BLaER1 treated with 17β-estradiol and CSF1 and Interleukin-3, amounts not matched to agents 10 nM and 100 nM (cell line): ENCODE data around the gene ANKRD11.

Experiments
- H3K27ac ChIP-seq, 11 experiments: shearing (Covaris generic); formaldehyde crosslinking; 2 replicates each; pipeline ENCODE4 v1.8.1; 2022
- H3K27me3 ChIP-seq, 11 experiments: shearing (Covaris generic); formaldehyde crosslinking; 2 replicates each; pipeline ENCODE4 v1.8.1; 2022
- H3K36me3 ChIP-seq, 11 experiments: shearing (Covaris generic); formaldehyde crosslinking; 2 replicates each; pipeline ENCODE4 v1.8.1; 2022
- H3K4me1 ChIP-seq, 10 experiments: shearing (Covaris generic); formaldehyde crosslinking; 2 replicates each; pipeline ENCODE4 v1.8.1; 2022
- H3K4me2 ChIP-seq, 11 experiments: shearing (Covaris generic); formaldehyde crosslinking; 2 replicates each; pipeline ENCODE4 v1.8.1; 2022
- H3K4me3 ChIP-seq, 10 experiments: shearing (Covaris generic); formaldehyde crosslinking; 2 replicates each; pipeline ENCODE4 v1.8.1; 2022
- H3K9ac ChIP-seq, 11 experiments: shearing (Covaris generic); formaldehyde crosslinking; 2 replicates each; pipeline ENCODE4 v1.8.1; 2022
- H3K9me3 ChIP-seq, 11 experiments: shearing (Covaris generic); formaldehyde crosslinking; replicated peaks in 1 of 11; 2 replicates each; pipeline ENCODE4 v1.8.1; 2022
- H4K20me1 ChIP-seq, 11 experiments: shearing (Covaris generic); formaldehyde crosslinking; 2 replicates each; pipeline ENCODE4 v1.8.1; 2022
- Cebpa-rat ChIP-seq, 11 experiments: shearing (Covaris generic); IDR thresholded peaks; 2 replicates each; pipeline ENCODE4 v1.8.1; 2022

Gene ANKRD11

DNA sequence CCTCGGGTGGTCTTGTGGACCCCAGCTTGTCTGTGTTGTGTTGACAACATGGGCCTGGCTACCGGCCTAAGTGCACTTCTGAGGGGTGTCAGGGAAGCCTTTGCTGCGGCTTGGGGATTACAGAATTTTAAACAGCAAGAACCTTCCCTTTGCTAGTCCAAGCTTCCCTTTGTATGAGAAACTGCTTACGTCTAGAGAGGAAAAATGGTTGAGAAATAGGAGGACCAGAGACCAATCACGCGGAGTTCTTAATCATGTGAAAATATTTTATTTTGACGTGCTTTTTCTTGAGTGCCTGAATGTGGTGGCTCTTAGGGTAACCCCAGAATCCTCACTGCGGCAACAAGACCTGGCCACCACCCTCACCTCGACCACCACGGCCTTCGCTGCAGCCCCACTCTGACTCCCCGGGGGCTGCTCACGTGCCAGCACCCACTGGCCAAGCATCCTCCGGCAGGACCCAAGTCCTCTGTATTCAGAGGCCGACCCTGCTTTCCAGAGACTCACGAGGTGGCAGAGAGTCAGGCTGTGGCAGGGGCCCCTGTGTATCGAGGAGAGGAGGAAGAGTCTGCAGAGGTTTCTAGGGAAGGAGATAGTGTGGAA lies 191.6 kb downstream of the ANKRD11 start:
- Histone ChIP-seq H3K4me3 (peak overlapping the region in 7 of 10 experiments; percentile 25 to 61 (median 43); a peak in 11 of 20 replicates), H3K27ac (peak overlapping the region in 10 of 11 experiments; percentile 0 to 72 (median 68); a peak in 19 of 22 replicates), H4K20me1 (peaks cover 99 to 100% (median 100%) of the 10 kb centered on the region in 11 experiments), H3K27me3 (no peaks in the 10 kb centered on the region), H3K36me3 (peaks cover 48 to 86% (median 78%) of the 10 kb centered on the region in 11 experiments), H3K9ac (peak overlapping the region; percentile 55 to 74 (median 65)), H3K9me3 (no peaks in the 10 kb centered on the region), H3K4me2 (peak overlapping the region; percentile 66 to 100 (median 94)), H3K4me1 (peaks cover 82 to 100% (median 100%) of the 10 kb centered on the region in 10 experiments)
- TF ChIP-seq Cebpa-rat (IDR thresholded peaks at IDR 0.05) = no peak

DNA sequence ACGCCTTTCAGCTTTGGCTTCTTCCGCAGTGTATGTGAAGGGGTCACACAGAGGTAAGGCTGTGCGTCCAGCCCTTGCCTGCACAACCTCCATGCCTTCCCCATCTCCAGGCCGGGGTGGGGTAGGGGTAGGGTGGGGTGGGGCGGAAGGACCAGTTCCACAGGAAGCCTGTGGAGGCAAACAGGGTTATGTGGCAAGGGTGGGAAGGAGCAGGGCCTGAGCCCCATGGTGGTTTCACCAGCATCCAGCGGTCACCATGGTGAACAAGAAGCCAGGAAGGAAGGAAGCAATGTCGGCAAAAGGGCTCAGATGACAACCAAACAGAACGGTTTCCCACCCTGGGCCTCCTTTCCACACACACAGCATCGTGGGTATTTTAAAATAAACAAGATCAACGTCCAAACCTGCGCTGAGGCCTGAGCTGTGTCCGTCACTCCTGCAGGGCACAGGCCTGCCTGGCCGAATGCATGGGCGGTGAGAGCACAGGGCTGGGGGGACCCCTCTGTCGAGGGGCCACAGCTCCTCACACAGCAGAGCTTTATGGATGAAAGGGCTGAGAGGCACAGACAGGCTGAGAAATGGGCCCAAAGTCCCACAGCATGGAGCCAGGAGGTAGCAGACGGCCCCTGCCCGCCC lies 192.3 kb downstream of the ANKRD11 start:
- H3K9me3 ChIP-seq = no peaks in the 10 kb centered on the region
- peaks cover 78 to 99% (median 95%) of the 10 kb centered on the region in 10 experiments for H3K4me1 ChIP-seq
- H3K36me3 ChIP-seq = peaks cover 41 to 80% (median 72%) of the 10 kb centered on the region in 11 experiments
- H3K27ac ChIP-seq = peak overlapping the region in 10 of 11 experiments; percentile 0 to 75 (median 68); a peak in 19 of 22 replicates
- peak overlapping the region; percentile 55 to 74 (median 65) for H3K9ac ChIP-seq
- peak overlapping the region; percentile 66 to 100 (median 94) for H3K4me2 ChIP-seq
- H3K4me3 ChIP-seq = peak overlapping the region in 8 of 10 experiments; percentile 1 to 61 (median 43); a peak in 12 of 20 replicates
- H4K20me1 ChIP-seq = peaks cover 99 to 100% (median 100%) of the 10 kb centered on the region in 11 experiments
- no peaks in the 10 kb centered on the region for H3K27me3 ChIP-seq
- no peak for TF ChIP-seq Cebpa-rat (IDR thresholded peaks at IDR 0.05)

DNA sequence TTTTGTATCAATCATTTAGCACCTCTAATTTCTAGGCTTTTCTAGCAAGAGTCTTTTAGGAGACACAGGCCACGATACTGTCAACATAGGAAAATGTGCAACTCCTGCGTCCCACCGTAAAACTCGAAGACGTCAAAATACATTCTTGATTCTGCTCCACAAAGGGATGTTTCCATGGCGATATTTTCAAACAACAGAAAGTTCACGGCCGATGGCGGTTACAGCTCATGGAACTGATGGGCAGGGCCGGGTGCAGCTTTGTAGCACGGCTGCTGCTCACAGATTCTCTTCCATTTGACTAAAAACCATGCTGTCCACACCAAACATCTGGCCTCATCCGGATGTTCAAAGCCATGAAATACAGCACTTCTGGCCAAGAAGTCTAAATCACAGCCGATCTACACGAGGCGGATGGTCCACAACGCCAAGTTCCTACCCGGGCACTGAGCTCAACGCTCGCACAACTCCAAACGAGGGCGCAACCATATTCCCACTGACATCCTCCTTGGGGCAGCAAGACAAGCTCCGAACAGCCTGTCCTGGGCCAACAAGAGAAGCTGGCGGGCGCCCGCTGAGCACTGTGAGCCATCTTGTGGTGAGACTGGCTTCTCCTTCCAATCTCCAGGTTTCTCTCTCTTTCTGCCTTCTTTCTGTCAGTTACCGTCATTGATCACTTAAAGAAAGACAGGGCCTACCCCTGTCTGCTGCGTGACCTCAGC lies 193.0 kb downstream of the ANKRD11 start:
- peak overlapping the region in 1 of 10 experiments; percentile 4; a peak in 2 of 20 replicates for H3K4me3 ChIP-seq
- H3K4me2 ChIP-seq = peak overlapping the region; percentile 29 to 100 (median 93)
- no peaks in the 10 kb centered on the region for H3K27me3 ChIP-seq
- H3K27ac ChIP-seq = peak overlapping the region in 9 of 11 experiments; percentile 9 to 75 (median 66); a peak in 17 of 22 replicates
- TF ChIP-seq Cebpa-rat (IDR thresholded peaks at IDR 0.05) = no peak
- no peaks in the 10 kb centered on the region for H3K9me3 ChIP-seq
- peak overlapping the region in 10 of 11 experiments; percentile 3 to 64 (median 48); a peak in 17 of 22 replicates for H3K9ac ChIP-seq
- H3K4me1 ChIP-seq = peaks cover 73 to 99% (median 95%) of the 10 kb centered on the region in 10 experiments
- peaks cover 99 to 100% (median 100%) of the 10 kb centered on the region in 11 experiments for H4K20me1 ChIP-seq
- peaks cover 36 to 80% (median 69%) of the 10 kb centered on the region in 11 experiments for H3K36me3 ChIP-seq

DNA sequence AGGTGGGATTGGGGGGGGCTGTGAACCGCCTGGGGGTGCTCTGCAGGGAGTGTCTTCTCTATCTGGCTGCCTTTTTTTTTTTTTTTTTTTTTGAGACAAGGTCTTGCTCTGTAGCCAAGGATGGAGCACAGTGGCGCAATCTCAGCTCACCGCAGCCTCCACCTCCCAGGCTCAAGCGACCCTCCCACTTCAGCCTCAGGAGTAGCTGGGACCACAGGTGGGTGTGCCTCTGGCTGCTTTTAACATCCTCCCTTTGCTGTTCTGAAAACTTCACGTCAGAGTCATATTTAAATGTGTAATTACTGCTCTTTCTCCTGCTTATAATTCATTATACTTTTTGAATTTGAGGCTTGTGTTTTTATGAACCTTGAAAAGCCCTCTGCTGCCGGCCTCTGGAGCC lies 194.4 kb downstream of the ANKRD11 start:
- Histone ChIP-seq H3K27me3 (no peaks in the 10 kb centered on the region), H3K4me2 (peak overlapping the region; percentile 29 to 100 (median 93); a peak in 19 of 22 replicates), H3K9me3 (no peaks in the 10 kb centered on the region), H3K4me3 (no peak overlapping the region), H3K9ac (peak overlapping the region; percentile 3 to 64 (median 44); a peak in 11 of 22 replicates), H4K20me1 (peaks cover 99 to 100% (median 100%) of the 10 kb centered on the region in 11 experiments), H3K4me1 (peaks cover 59 to 99% (median 95%) of the 10 kb centered on the region in 10 experiments), H3K27ac (peak overlapping the region in 5 of 11 experiments; percentile 61 to 75 (median 67); a peak in 7 of 22 replicates), H3K36me3 (peaks cover 33 to 80% (median 64%) of the 10 kb centered on the region in 11 experiments)
- no peak; a peak in 1 of 22 replicates for TF ChIP-seq Cebpa-rat (IDR thresholded peaks at IDR 0.05)

DNA sequence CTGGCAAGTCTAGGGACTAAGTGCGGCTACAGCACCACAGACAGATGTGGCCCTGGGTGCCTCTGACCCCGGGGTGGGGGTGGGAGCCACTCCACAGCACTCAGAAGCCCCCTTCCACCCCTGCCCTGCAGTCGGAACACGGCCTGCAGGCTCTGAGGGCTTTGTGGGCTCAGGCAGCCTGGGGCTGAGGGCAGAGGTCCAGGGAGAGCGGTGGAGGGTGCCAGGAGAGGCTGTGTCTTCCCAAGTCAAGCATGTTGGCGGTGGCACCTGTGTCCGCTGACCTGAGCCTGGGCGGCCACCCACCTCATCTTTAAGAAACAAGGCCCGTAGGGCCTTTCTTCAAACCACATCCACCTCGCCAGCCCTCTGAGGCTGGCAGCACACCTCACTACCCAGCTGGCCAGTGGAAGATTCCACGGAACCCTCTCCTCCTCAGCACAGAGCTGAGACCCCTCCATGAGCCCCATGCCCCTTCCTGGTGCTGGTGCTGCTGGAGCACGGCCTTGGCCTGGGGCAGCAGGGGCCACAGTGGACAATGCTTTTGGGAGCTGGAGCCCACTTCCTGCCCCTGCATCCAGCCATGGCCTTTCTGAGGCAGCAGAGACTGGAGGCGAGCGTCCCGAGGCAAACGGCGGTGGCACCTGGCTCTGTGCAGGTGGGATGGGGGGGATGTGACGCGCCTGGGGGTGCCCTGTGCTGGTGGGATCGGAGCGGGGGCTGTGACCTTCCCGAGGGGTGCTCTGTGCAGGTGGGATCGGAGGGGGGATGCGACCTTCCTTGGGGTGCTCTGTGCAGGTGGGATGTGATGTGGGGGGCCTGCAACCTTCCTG lies 195.1 kb downstream of the ANKRD11 start:
- Histone ChIP-seq H3K4me1 (peaks cover 52 to 99% (median 95%) of the 10 kb centered on the region in 10 experiments), H3K9me3 (no peaks in the 10 kb centered on the region), H3K36me3 (peaks cover 33 to 80% (median 64%) of the 10 kb centered on the region in 11 experiments), H3K4me2 (peak overlapping the region in 8 of 11 experiments; percentile 75 to 100 (median 94); a peak in 16 of 22 replicates), H3K9ac (peak overlapping the region in 4 of 11 experiments; percentile 22 to 60 (median 30); a peak in 4 of 22 replicates), H3K27me3 (no peaks in the 10 kb centered on the region), H3K27ac (peak overlapping the region in 5 of 11 experiments; percentile 19 to 52 (median 35); a peak in 8 of 22 replicates), H4K20me1 (peaks cover 99 to 100% (median 100%) of the 10 kb centered on the region in 11 experiments), H3K4me3 (no peak overlapping the region)
- no peak for TF ChIP-seq Cebpa-rat (IDR thresholded peaks at IDR 0.05)

DNA sequence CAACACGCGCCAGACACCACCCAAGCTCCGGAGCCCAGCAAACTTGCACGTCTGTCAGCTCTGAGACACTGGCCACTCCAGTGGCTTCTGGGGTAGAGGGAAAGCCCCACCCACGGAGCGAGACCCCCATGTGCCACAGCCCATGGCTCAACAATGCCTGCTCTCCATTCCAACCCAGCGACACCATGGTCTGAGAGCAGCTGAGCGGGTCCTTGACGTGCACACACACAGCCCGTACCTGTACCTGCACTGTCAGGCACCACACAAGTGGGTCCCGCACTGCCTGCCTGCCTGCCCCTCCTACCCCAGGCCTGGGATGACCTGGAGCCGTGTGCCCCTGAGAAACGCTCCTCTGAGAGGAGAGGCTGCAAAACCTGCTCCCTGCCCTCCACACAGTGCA lies 195.9 kb downstream of the ANKRD11 start:
- Histone ChIP-seq H3K4me1 (peaks cover 49 to 99% (median 95%) of the 10 kb centered on the region in 10 experiments), H3K9ac (peak overlapping the region in 2 of 11 experiments; percentile 22 to 25; a peak in 1 of 22 replicates), H3K9me3 (no peaks in the 10 kb centered on the region), H3K4me3 (no peak overlapping the region), H3K36me3 (peaks cover 30 to 79% (median 63%) of the 10 kb centered on the region in 11 experiments; a peak in 21 of 22 replicates), H3K4me2 (peak overlapping the region in 8 of 11 experiments; percentile 9 to 100 (median 88); a peak in 7 of 22 replicates), H4K20me1 (peaks cover 99 to 100% (median 100%) of the 10 kb centered on the region in 11 experiments), H3K27me3 (no peaks in the 10 kb centered on the region), H3K27ac (peak overlapping the region in 1 of 11 experiments; percentile 52; a peak in 2 of 22 replicates)
- TF ChIP-seq Cebpa-rat (IDR thresholded peaks at IDR 0.05) = no peak

DNA sequence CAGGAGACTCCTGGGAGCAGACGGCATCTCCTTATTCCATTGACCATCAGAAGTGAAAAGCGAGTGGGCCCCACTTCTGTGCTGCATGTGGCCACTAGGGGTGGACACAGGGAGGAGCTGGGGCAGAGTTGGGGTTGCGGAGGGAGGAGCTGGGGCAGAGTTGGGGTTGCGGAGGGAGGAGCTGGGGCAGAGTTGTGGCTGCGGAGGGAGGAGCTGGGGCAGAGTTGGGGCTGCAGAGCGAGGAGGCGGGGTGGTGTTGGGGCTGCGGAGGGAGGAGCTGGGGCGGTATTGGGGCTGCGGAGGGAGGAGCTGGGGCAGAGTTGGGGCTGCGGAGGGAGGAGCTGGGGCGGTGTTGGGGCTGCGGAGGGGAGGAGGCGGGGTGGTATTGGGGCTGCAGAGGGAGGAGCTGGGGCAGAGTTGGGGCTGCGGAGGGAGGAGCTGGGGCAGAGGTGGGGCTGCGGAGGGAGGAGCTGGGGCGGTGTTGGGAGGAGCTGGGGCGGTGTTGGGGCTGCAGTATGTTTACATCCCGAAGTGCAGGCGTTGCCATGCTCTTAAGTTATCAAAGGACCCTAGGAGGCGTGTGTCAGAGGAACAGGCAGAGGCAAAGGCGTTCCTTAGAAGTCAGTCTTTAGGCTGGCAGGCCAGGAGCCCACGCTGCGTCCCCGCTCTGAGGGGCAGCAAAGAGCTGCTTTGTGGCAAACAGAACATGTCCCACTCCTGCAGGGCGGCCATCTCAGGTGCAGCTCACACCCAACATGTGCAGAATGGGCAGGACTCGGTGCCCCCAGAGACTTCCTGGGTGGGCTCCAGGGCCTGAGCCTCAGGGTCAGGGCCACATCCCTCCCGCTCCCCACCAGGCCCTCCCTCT lies 196.9 kb downstream of the ANKRD11 start:
- peaks cover 36 to 82% (median 64%) of the 10 kb centered on the region in 11 experiments for H3K36me3 ChIP-seq
- H3K9me3 ChIP-seq = no peaks in the 10 kb centered on the region
- no peak overlapping the region for H3K4me3 ChIP-seq
- peaks cover 97 to 100% (median 100%) of the 10 kb centered on the region in 11 experiments for H4K20me1 ChIP-seq
- H3K27ac ChIP-seq = peak overlapping the region in 1 of 11 experiments; percentile 28; a peak in 1 of 22 replicates
- H3K4me2 ChIP-seq = peak overlapping the region in 6 of 11 experiments; percentile 5 to 100 (median 86); a peak in 3 of 22 replicates
- no peaks in the 10 kb centered on the region for H3K27me3 ChIP-seq
- peaks cover 40 to 95% (median 88%) of the 10 kb centered on the region in 10 experiments for H3K4me1 ChIP-seq
- H3K9ac ChIP-seq = peak overlapping the region in 1 of 11 experiments; percentile 25; a peak in 1 of 22 replicates
- TF ChIP-seq Cebpa-rat (IDR thresholded peaks at IDR 0.05) = no peak
